Measurements from ENCODE around the gene MCM10.
"Not testable (repeated sequence)": the region's sequence is repeated elsewhere in the genome, so short reads cannot be mapped to it uniquely, and the experiment has no call there.

The MCM10 gene

GRCh38 chr10:13160934-13161856 lies at the start of gene MCM10:
Gene MCM10, plus strand, starts transcription at chr10:13161558. Its CDS starts 2,645 bp downstream, at chr10:13164203.
- no peak for FAIRE-seq

DNA sequence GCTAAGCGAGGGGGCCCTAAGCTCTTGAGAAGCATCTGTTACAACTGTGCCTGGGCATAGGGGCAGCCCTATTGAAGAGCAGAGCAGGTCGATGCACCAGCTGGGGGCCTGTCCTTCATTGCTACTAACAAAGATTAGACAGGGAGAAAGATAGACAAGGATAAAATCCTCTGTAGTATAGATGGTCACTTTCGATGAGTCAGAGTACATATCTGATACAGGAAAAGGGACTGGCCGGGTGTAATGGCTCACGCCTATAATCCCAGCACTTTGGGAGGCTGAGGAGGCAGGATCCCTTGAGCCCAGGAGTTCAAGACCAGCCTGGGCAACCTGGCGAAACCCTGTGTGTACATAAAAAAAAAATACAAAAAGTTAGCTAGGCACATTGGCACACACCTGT lies 47.8 kb upstream of the MCM10 start:
- no peak for FAIRE-seq

- no peak for FAIRE-seq
These were observed 45.2 kb upstream of the MCM10 start for GRCh38 chr10:13115832-13116803.

DNA sequence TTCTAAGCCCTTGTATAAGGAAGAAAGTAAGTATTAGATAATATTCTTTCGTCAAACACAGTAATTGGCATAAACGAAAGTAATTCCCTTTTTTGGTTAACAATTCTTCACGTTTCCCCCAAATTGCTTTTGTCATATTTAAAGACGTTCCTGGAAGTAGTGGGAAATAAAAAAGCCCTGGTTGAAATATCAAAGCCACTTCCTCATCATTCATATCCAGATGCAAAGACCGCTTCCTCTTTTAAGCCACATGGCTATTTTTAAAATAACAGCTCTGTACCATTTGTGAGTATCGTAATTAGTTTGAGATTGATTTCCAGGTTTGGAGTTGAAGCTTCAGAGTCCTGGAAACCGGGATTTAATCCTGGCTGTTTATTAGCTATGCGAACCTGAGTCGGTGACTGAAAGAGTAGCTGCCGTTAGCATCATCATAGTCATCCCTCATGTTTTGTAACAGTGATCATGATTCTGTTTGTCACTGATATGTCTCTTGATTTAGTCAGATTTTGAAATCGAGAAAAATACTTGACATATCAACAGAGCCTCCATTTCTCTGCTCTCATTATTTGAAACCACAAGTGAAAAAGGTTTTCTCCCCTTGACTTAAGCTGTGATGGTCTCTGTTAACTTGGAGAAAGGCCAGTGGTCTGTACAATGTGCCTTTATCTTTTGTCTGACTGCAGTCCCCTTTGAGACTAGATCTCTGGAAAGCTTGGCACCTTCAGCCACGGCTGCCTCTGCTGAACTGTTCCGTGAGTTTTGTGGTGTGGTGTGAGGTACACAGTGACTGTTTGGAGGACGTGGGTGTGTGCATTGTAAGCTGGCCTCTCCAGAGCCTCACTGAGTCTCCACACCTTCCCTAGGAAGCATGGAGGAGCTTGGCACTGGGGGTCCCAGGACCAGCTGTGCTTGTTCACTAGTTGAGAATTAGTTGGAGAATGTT lies 43.2 kb upstream of the MCM10 start:
- FAIRE-seq = no peak

DNA sequence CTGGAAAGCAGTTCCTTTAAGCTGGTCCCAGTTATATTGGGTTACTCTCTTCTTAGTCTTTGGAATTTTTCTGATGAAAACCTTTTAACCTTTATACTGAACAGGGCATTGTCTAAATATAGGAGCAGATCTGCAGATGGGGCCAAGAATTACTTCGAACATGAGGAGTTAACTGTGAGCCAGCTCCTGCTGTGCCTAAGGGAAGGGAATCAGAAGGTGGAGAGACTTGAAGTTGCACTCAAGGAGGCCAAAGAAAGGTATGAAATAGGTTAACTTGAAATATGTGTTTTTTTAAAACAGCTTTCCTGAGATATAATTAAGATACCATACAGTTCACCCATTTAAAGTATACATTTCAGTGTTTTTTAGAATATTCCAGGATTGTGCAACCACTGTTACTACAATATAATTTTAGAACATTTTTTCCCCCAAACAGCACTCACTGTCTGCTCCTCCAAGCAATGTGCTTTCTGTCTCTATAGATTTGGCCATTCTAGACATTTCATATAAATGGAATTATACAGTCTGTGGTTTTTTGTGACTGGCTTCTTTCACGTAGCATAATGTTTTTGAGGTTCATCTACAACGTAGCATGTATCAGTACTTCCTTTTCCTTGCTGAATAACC lies 42.5 kb upstream of the MCM10 start:
- no peak for FAIRE-seq

DNA sequence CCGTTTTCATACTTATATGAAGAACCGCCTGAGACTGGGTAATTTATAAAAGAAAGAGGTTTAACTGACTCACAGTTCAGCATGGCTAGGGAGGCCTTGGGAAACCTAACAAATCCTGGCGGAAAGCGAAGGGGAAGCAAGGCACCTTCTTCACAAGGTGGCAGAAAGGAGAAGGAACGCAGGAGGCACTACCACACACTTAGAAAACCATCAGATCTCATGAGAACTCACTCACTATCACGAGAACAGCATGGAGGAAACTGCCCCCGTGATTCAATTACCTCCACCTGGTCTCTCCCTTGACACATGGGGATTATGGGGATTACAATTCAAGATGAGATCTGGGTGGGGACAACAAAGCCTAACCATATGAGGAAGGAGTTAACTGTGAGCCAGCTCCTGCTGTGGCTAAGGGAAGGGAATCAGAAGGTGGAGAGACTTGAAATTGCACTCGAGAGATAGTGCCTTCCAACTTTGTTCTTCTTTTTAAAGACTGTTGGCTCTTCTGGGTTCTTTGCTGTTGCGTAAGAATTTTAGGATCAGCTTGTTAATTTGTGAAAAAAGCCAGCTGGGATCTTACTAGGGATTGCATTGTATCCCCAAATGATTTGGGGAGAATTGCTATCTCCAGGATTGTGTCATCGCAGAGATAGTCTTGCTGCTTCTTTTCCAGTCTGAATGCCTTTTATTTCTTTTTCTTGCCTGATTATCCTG lies 40.4 kb upstream of the MCM10 start:
- FAIRE-seq = no peak

- no peak for FAIRE-seq
These were observed 39.9 kb upstream of the MCM10 start for GRCh38 chr10:13121500-13121854.

DNA sequence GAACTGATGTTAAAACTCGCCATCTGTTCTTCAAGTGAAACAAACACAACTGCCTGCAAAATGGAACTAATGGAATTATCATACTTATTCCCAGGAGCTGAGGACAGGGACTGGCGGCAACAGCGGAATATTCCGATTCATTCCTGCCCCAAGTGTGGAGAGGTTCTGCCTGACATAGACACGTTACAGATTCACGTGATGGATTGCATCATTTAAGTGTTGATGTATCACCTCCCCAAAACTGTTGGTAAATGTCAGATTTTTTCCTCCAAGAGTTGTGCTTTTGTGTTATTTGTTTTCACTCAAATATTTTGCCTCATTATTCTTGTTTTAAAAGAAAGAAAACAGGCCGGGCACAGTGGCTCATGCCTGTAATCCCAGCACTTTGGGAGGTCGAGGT lies 24.7 kb upstream of the MCM10 start:
- FAIRE-seq = no peak

DNA sequence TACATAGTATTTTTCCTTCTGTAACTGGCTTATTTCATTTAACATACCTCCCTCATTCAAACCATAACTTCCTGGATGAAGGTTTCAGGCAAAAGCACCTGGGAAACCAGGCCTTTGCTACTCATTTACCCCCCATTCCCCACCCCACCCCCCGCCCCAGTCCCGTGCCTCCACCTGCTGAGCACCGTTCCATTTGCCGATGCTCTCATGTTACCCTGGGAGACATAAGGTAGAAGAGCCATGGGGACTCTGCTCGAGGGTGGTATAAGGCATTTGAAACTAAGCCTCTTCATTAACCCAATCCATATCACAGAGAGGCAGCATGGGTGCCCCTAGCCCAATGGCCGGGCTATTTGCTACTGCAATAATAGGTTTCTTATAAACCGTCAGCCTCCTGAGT lies 22.2 kb upstream of the MCM10 start:
- no peak for FAIRE-seq

- no peak for FAIRE-seq
These were observed 21.7 kb upstream of the MCM10 start for GRCh38 chr10:13139676-13140075.

- no peak for FAIRE-seq
These were observed 20.6 kb upstream of the MCM10 start for GRCh38 chr10:13140627-13141190.

- no peak for FAIRE-seq
These were observed 17.6 kb upstream of the MCM10 start for GRCh38 chr10:13143766-13144165.

- no peak for FAIRE-seq
These were observed 16.5 kb upstream of the MCM10 start for GRCh38 chr10:13144814-13145213.

DNA sequence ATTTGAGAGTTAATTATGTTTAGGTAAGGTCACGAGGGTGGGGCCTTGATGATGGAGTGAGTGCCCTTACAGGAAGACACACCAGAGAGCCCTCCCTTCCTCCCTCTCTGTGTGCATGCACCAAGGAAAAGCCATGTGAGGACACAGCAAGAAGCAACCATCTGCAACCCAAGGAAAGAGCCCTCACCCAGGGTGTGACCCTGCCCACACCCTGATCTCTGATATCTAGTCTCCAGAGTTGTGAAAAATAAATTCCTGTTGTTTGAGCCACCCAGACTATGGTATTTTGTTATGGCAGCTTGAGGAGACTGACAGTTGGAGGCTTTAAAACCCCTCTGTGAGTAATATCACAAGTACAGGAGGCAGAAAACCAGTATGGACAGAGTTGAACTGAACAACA lies 15.0 kb upstream of the MCM10 start:
- FAIRE-seq = no peak

- FAIRE-seq = no peak
These were observed 14.2 kb upstream of the MCM10 start for GRCh38 chr10:13147161-13147560.

DNA sequence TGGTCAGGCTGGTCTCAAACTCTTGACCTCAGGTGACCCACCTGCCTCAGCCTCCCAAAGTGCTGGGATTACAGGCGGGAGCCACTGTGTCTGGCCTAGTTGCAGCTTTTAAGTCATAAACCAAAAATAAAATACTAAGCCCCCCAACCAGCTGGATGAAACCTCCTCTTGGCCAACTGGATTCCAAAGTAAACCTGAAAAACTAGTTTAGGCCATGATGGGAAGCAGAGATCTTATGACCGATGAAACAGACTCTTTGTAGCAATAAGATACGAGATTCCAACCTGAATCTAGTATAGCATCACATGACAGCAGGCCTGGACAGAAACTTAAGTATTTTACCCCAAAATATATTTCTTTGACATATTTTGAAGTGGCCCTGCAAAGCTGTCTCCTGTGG lies 9.1 kb upstream of the MCM10 start:
- no peak for FAIRE-seq

- not testable (repeated sequence) for FAIRE-seq
These were observed 5.5 kb upstream of the MCM10 start for GRCh38 chr10:13155860-13156259.

DNA sequence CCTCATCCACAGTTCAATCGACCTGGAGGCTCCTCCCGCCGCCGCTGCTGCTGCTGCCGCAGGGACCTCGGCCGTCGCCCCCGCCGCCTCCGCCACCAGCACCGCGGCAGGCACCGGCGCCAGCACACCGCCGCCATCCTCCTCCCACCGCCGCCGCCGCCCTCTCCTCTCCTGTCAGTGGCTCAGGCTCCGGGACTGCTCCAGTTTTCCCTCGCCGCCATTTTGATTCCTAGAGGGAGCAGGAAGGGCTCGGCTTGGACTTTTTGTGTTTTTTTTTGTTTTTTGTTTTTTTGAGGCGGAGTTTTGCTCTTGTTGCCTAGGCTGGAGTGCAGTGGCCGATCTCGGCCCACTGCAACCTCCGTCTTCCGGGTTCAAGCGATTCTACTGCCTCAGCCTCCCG lies 3.0 kb upstream of the MCM10 start:
- no peak for FAIRE-seq

GRCh38 chr10:13161857-13162271 lies 506 bp downstream of the MCM10 start:
- no peak for FAIRE-seq

DNA sequence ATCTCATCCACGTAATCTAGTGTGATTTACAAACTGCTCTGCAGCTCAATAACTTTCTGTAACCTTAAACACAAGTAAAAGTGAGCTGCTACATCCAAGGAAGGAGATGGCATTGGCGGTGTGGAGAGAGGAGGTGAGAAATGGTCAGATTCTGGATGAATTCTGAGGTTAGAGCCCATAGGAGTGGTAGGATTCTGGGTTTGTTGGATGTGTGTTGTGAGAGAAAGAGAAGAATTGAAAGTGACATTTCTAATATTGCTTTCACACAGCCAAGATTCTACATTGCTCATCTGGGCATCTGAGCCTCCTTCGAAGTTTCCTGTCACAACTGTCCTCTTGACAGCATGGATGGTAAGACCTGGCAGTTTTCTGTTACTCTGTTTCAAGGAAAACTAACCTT lies 2.5 kb downstream of the MCM10 start:
- no peak for FAIRE-seq

DNA sequence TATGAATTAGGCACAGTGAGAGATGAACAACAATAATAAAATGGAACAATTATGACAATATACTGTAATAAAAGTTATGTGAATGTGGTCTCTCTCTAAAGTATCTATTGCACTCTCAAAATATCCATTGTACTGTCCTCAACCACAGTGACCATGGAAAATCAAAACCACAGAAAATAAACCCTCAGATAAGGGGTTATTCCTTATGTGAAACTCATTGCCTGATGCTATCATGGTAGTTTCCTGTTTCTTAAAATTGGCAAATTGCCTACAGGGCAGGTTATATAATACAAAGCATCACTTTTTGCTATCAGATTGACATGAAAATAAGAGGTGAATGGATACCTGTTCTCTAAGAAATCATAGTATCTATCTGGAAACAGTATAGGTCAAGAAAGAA lies 3.8 kb downstream of the MCM10 start:
- FAIRE-seq = no peak
